ENCODE measurements around the gene KPNA4.
A peak's percentile ranks its signal among the peaks of the same experiment; 100 is the strongest.
"Not testable (repeated sequence)": the region's sequence is repeated elsewhere in the genome, so short reads cannot be mapped to it uniquely, and the experiment has no call there.

KPNA4 gene

GRCh38 chr3:160565442-160566403, at the start of gene KPNA4:
TSS of gene KPNA4 (minus strand) at chr3:160565571. CDS start at chr3:160565282, 289 bp downstream.
- peak; percentile 98 for DNase-seq

- no peak for DNase-seq
Measured at GRCh38 chr3:160613661-160614060, 48.3 kb upstream of the KPNA4 start.

GRCh38 chr3:160612386-160613075, 47.2 kb upstream of the KPNA4 start:
- DNase-seq, result no peak

GRCh38 chr3:160611141-160611540, 45.8 kb upstream of the KPNA4 start:
- DNase-seq, result no peak

GRCh38 chr3:160608870-160609269, 43.5 kb upstream of the KPNA4 start:
- DNase-seq, result no peak

GRCh38 chr3:160607826-160608225, 42.5 kb upstream of the KPNA4 start:
- no peak for DNase-seq

- no peak for DNase-seq
Measured at GRCh38 chr3:160605315-160605714, 39.9 kb upstream of the KPNA4 start.

- not testable (repeated sequence) for DNase-seq
Measured at GRCh38 chr3:160603845-160604244, 38.5 kb upstream of the KPNA4 start.

GRCh38 chr3:160602259-160602658, 36.9 kb upstream of the KPNA4 start:
- no peak for DNase-seq

GRCh38 chr3:160601288-160601687, 35.9 kb upstream of the KPNA4 start:
- DNase-seq, result no peak

- no peak for DNase-seq
Measured at GRCh38 chr3:160598865-160599264, 33.5 kb upstream of the KPNA4 start.

- no peak for DNase-seq
Measured at GRCh38 chr3:160588023-160588422, 22.7 kb upstream of the KPNA4 start.

GRCh38 chr3:160587105-160587504, 21.7 kb upstream of the KPNA4 start:
- no peak for DNase-seq

- DNase-seq, result no peak
Measured at GRCh38 chr3:160586679-160587078, 21.3 kb upstream of the KPNA4 start.

GRCh38 chr3:160583451-160583850, 18.1 kb upstream of the KPNA4 start:
- no peak for DNase-seq

- no peak for DNase-seq
Measured at GRCh38 chr3:160580938-160581337, 15.6 kb upstream of the KPNA4 start.

- DNase-seq, result no peak
Measured at GRCh38 chr3:160577556-160578195, 12.3 kb upstream of the KPNA4 start.

GRCh38 chr3:160577093-160577492, 11.7 kb upstream of the KPNA4 start:
- no peak for DNase-seq

- DNase-seq, result no peak
Measured at GRCh38 chr3:160576621-160577020, 11.2 kb upstream of the KPNA4 start.

- DNase-seq, result no peak
Measured at GRCh38 chr3:160575589-160575988, 10.2 kb upstream of the KPNA4 start.

GRCh38 chr3:160574636-160575035, 9.3 kb upstream of the KPNA4 start:
- DNase-seq, result no peak

- DNase-seq, result not testable (repeated sequence)
Measured at GRCh38 chr3:160573955-160574525, 8.7 kb upstream of the KPNA4 start.

Measured in NCI-H2171 treated with DMSO at 0.1 percent for 48 hours (cell line).